ENCODE results near the gene SPIB.
"Not testable (repeated sequence)": the region's sequence is repeated elsewhere in the genome, so short reads cannot be mapped to it uniquely, and the experiment has no call there.

Gene SPIB

DNA sequence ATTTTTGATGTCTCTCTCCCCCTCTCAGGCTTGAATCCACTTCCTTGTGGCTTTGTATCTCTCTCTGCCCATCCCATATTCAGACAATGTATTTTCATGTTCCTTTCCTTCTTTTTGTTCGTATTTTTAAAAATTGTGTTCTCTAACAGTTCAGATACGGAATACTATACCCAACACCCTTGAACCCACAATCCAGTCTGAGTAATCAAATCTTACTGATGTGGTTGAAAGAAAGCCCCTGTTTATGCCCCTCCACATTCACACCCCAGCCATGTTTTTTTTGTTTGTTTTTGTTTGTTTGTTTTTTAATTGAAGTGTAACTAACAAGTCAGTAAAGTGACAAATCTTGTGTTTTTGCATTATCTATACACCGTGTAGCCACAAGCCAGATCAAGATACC is 1.4 kb downstream of the SPIB start:
- DNase-seq: no peak

DNA sequence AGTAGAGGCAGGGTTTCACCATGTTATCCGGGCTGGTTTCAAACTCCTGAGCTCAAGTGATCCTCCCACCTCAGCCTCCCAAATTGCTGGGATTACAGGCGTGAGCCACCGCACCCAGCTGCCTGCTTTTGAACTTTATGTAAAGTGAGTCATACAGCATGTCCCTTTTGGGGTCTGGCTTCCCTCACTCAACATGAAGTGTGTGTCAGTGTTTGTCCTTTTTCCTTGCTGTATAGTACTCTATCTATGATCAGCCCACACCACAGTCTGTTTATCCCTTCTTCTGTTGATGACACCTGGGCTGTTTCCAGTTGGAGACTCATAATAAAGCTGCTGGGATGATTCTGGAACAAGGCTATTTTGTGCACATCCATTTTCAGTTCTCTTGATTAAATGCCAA is 2.1 kb downstream of the SPIB start:
- no peak for DNase-seq

DNA sequence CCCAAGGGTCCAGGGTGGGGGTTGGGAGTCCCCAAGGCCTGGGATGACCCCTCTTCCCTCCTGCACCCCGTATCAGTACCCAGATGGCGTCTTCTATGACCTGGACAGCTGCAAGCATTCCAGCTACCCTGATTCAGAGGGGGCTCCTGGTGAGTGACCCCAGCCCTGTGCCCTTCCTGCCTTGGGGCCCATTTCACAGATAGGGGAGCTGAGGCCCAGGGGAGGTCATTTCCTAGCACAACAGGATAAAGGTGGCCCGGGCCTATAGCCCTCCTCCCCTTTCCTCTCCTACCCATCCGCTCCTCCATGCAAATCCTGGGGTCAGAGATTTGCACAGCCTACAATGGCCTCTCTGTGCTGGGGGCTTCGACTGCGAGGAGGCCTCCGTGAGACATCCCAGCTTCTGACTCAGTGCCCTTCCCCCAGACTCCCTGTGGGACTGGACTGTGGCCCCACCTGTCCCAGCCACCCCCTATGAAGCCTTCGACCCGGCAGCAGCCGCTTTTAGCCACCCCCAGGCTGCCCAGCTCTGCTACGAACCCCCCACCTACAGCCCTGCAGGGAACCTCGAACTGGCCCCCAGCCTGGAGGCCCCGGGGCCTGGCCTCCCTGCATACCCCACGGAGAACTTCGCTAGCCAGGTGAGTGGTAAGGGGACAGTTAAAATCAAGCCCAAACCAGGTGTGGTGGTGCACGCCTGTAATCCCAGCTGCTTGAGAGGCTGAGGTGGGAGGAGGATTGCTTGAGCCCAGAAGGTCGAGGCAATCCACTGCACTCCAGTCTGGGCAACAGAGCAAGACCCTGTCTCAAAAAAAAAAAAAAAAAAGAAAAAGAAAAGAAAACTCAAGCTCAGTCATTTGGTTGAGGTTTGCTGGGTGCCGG is 3.9 kb downstream of the SPIB start:
- DNase-seq: peak; percentile 88

DNA sequence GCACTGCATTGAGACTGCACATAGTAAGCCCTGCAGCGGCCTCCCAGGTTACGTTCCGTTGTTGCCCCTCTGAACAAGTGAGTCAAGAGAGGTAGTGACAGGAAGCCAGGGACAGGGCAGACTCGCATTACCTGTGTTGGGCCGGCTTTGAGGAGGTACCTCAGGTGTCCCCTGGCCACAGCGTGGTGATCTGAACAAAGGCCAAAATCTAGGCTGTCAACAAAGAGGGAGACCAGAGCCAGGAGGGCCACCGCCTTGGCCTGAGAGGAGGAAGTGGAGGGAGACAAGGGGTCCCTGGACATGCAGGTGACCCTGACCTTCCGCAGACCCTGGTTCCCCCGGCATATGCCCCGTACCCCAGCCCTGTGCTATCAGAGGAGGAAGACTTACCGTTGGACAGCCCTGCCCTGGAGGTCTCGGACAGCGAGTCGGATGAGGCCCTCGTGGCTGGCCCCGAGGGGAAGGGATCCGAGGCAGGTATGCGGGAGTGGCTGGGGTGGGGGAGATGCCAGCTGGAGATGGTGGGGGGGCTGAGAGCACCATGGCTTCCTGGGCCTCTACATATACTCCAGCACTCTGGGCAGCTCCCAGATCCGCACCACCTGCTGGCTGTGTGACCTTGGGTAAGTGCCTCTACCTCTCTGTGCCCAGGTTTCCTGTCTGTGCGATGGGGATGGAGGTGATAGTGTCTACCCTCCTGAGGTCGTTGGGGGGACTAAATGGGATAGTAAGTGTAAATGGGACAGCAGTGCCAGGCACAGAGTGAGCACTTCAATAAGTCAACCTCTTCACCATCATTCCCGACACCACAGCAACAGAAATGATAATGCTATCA is 4.8 kb downstream of the SPIB start:
- DNase-seq: no peak

DNA sequence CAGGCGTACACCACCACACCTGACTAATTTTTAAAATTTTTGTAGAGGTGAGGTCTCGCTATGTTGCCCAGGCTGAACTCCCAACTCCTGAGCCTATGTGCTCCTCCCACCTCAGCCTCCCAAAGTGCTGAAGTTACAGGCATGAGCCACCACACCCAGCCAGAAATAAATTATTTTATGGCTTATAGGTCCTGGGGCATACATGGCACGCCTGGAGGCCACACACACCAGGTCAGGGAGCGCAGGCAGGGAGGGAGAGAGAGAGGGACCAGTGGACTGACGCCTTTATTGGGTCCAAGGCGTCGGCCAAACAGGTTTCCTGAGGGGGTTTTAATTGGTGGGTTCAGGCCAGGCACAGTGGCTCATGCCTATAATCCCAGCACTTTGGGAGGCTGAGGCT is 6.8 kb downstream of the SPIB start:
- no peak for DNase-seq

DNA sequence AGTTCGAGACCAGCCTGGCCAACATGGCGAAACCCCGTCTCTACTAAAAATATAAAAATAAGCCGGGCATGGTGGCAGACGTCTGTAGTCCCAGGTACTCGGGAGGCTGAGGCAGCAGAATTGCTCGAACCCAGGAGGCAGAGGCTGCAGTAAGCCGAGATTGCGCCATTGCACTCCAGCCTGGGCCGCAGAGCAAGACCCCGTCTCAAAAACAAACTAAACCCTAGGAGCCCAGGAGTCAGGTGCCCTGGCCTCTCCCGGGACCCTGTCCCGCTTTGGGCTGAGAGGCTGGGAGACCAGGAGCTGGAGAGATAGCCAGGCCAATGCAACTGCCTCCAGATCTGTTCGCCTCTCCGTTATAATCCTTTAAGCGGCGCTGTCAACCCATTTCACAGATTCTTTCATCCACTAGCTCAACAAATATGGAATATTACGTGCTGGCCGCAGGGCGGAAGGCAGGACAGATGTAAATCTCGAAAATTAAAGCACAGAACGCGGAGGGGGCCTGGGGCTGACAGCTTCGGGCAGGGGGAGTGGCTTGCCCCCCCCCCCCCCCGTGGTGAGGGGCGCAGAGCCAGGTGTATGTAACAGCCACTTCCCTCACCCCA is 8.7 kb downstream of the SPIB start:
- DNase-seq: no peak

DNA sequence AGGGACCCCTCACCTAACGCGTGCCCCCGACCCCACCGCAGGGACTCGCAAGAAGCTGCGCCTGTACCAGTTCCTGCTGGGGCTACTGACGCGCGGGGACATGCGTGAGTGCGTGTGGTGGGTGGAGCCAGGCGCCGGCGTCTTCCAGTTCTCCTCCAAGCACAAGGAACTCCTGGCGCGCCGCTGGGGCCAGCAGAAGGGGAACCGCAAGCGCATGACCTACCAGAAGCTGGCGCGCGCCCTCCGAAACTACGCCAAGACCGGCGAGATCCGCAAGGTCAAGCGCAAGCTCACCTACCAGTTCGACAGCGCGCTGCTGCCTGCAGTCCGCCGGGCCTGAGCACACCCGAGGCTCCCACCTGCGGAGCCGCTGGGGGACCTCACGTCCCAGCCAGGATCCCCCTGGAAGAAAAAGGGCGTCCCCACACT is 9.3 kb downstream of the SPIB start:
- no peak for DNase-seq

DNA sequence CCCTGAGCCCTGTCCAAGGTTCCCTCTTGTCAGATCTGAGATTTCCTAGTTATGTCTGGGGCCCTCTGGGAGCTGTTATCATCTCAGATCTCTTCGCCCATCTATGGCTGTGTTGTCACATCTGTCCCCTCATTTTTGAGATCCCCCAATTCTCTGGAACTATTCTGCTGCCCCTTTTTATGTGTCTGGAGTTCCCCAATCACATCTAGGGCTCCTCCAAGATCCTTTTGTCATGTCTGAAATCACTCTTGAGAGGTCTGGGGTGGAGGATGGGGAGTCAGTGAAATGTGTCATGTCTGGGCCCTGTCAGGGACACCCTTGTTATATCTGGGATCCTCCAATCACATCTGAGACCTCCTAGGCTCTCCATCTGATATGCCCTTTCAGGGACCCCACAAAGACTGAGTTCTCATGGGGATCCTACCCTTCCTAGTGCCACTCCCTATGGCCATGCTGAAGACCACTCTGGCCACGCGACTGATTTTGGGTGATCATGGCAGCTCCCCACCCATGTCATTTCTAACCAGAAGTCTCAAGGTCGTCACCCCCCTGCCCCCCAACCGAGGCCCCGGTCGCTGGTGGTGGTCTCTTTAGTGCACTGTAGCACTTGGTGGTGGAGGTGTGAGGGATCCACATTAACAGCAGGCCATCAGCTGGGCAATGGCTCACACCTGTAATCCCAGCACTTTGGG is 10.2 kb downstream of the SPIB start:
- DNase-seq: no peak

DNA sequence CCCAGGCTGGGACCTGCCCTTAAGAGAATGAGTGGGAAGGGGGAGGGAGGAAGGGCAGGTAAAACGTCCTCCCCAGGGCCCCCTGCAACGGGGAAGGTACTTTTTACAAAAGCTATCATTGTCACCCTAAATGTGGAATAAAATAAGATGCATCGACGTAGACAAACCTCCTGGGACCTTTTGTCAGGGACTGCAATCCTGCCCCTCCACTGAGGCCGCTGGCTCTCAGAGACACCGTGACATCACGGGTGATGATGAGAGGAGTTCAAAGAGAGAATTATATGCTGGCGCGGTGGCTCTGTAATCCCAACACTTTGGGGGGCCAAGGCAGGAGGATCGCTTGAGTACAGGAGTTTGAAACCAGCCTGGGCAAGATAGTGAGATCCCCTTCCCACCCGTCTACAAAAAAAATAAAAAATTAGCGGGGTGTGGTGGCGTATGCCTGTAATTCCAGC is 12.2 kb downstream of the SPIB start:
- no peak for DNase-seq

DNA sequence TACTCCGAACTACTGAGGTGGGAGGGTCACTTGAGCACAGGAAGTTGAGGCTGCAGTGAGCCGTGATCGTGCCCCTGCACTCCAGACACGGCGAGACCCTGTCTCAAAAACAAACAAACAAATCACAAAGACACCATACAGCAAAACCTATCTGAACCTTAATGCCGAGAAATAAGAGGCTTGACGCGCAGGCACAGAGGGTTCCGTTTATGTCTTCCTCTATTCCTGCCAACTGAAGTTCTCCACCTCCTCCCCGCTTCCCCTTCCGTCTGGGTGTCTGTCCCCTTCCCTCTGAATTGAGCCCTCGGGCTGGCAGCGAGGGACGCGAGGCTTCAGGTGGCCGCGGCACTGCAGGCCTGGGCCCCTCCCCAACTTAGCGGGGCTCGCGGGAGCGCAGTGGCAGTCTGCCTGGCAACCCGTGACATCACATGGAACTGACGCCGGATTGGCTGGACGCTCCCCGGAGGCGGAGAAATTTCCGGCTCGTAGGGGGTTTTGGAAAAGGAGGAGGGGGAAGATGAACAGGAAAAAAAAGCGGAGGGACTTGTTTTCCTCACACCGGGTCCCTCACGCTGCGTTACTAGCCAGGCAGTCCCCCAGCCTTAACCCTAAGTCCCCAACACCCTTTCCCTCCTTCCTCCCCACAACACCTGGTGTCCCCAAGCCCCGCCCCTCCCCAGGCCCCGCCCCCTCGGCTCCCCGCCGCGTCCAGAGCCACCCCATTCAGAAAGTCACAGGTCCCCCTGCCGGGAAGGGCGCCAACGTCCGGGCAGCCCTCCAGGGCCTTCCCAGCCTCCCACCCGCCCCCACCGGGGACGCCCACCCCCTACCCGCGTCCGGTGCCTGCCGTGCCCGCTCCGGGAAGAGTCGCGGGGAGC is 12.8 kb downstream of the SPIB start:
- peak; percentile 65 for DNase-seq

DNA sequence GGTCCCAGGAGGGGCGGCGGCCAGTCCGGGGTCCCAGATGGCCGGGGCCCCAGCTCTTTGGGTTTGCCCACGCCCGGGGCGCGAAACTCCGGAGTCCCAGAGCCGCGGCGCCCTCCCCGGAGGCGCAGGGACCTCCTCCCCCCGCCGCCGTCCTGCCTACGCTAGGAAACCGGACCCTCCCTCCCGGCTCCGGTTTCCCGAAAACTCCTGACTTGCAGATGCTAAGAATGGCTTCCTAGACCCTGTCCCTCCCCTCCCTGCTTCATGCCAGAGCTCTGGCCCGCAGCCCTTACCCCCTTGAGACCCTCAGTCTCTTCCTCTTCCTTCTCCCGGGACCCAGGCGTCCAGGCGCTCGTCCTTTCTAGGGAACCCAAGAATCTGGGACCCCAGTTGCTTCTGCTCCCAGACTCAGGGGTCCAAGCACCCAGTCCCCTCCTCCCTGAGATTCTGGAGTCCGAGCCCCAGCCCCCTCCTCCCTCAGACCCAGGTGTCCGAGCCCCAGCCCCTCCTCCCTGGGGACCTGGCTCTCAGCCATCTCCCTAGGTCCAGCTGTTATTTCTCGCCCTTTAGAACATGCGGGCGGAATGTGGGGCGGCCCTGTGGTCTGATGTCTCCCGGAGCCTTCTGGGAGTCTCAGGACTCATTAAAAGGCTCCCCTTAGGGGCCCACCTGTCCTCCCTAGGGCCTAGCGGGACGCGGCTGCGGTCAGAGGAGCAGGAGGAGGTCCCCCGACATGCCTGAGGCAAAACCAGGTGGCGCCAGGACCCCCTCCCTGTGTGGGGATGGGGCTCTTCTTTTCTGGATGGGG is 13.7 kb downstream of the SPIB start, which contains the start of gene MYBPC2:
TSS of gene MYBPC2 (plus strand) at position 672 of the 808 bp plus-strand sequence. CDS start at position 734, 62 bp downstream.
- DNase-seq: no peak

DNA sequence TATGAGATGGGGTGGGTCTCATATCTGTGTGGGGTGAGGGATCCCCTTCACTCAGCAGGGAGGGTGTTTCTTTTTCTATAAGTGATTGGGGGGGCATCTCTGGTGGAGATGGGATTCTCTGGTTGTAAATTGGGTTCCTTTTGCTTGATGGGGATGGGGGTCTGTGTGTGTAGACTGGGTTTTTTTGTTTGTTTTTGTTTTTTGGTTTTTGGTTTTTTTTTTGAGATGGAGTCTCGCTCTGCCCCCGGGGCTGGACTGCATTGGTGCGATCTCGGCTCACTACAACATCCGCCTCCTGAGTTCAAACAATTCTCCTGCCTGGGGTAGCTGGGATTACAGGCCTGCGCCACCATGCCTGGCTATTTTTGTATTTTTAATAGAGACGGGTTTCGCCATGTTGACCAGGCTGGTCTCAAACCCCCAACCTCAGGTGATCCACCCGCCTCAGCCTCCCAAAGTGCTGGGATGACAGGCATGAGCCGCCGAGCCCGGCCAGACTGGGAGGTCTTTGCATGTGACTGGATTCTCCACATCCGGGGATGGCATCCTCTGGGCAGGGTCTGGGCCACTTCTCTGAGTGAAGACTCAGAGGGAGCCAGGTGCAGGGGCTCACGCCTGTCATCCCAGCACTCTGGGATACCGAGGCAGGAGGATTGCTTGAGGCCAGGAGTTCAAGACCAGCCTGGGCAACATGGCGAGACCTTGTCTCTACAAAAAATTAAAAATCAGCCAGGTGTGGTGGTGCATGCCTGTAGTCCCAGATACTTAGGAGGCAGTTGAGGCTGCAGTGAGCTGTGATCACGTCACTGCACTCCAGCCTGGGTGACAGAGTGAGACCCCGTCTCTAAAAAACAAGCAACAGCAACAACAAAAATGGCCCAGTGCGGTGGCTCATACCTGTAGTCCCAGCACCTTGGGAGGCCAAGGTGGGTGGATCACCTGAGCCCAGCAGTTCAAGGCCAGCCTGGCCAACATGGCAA is 14.8 kb downstream of the SPIB start:
- DNase-seq: no peak

DNA sequence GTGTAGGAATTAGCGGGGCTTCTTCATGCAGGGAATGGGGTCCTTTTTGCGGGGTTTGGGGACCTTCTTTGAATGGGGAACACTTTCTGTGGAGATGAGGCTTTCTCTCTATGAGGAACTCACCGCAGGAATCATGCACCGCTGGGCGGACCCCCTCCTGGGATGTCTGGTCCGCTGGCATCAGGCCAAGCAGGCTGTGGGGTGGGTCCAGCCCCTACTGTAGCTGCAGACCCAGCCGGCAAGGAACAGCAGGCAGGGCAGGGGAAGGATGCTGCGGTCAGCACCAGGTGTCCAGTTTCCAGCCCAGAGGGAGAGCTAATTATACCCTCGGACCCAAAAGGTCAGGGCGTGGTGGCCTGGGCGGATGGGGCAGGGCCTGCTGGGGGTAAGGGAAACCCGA is 15.8 kb downstream of the SPIB start:
- no peak for DNase-seq

DNA sequence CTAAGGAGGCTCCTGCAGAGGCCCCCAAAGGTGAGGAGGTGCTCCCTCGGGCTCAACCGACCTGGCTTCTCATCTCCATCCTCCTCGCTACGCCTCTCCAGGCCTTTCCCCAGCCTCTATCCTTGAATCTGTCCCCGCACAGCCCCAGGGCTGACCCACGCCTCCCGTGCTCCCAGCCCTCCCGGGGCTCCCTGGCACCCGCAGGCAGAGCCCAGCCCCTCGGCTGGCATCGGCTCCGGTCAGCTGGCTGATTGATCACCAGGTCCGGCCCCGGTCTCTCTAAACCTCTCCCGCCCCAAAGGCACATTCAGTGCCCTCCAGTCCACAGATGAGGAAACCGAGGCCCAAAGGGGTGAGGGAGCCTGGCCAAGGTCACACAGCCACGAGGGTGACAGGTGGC is 16.5 kb downstream of the SPIB start:
- no peak for DNase-seq

DNA sequence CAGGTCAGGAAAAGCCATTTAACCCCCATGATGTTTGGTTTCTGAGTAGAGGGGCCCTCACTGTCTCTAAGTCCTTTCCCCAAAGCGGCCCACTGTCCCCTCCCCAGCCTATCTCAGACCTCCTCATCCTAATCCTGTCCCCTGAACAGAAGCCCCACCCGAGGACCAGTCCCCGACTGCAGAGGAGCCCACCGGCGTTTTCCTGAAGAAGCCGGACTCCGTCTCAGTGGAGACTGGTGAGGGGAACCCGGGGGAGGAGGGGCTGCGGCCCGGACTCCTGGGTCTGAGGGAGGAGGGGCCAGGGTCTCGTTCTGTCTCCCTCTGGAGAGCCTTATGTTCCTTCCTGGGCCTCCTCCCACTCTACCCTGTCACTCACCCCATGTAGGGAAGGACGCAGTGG is 16.9 kb downstream of the SPIB start:
- DNase-seq: no peak

DNA sequence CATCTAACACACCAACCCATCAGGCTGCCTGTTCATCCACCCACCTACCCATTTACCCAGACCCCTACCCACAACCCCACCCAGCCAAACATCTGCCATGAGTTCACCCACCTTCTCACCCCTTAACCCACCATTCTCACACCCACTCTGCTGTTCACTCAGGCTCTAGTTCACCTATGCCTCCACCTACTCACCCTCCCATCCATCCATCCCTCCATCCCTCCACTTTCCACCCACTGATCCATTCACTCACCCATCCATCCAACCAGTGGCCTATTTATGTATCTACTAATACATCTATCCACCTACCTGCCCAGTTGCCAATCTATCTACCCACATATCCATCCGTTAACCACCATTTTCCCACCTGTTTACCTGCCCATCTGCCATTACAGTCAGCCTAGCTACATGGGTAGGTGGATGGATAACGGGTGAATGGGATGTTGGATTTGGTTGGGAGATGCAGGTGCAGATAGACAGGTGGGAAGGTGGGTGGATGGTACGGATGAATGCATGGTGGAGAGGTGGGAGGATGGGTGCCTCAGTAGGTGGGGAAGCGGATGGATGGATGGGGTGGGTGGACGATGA is 19.2 kb downstream of the SPIB start:
- no peak for DNase-seq

DNA sequence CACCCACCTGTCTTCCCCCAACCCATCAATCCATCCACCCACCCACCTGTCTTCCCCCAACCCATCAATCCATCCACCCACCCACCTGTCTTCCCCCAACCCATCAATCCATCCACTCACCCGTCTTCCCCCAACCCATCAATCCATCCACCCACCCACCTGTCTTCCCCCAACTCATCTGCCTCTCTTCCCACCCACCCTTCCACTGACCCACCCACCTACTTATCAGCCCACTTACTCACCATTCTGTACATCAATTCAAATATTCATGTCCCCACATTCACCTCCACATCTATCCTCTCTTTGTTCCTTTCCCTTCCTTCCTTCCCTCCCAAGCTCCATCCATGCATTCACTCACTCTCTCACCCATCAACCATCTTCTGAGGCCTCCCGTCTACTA is 20.4 kb downstream of the SPIB start:
- DNase-seq: not testable (repeated sequence)

DNA sequence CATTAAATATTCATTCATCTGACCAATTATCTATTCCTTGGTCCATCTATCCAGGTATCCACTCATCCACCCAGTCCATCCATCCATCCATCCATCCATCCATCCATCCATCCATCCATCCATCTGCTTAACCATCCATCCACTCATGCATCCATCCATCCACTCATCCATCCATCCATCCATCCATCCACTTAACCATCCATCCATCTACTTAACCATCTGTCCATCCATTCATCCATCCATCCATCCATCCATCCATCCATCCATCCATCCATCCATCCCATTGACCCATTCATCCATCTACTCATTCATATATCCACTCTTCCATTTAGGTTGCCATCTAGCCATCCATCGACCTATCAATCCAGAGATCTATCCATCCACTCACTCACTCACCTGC is 25.3 kb downstream of the SPIB start:
- no peak for DNase-seq

DNA sequence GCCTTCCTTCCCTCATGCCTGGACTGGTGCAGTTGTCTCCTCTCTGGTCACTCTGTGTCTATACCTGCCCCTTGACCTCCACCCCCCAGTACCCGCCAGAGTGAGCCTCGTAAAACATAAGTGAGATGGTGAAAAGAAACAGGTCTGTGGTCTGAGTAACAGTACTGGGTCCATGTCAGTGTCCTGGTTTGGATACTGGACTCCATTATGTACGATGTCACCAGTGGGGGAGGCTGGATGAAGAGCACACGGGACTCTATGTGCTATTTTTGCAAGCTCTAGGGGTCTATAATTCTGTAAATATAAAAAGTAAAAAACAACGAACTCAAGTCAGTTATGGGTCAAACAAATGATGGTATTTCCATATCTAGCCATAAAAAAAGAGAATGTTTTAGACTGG is 28.3 kb downstream of the SPIB start:
- DNase-seq: no peak
